Activated naive CD4-positive, alpha-beta T cell treated with anti-CD3 and anti-CD28 coated beads, Interleukin-2, amount 10 ng/mL, durations not matched to agents 7 days and 5 days (primary cell): ENCODE data around the gene ST3GAL4.
"Not testable (repeated sequence)": the region's sequence is repeated elsewhere in the genome, so short reads cannot be mapped to it uniquely, and the experiment has no call there.

Experiments used
- CTCF ChIA-PET: fragments of 350-600 bp; sonication (Branson Sonifier 250); formaldehyde crosslinking; loops from one replicate; lab custom pipeline; 2021; ENCODE audit warnings: antibody characterized with exemption; lab: Charles Lee
- DNase-seq: peaks from one replicate; pipeline ENCODE4 v3.0.0-alpha.2; 2020
- H3K27ac Mint-ChIP-seq: one replicate; pipeline ENCODE4 v1.8.0; 2021; ENCODE audit warnings: mild to moderate bottlenecking, moderate library complexity, mixed read lengths
- H3K27me3 Mint-ChIP-seq: one replicate; pipeline ENCODE4 v1.8.0; 2021; ENCODE audit warnings: mild to moderate bottlenecking, mixed read lengths
- H3K36me3 Mint-ChIP-seq: one replicate; pipeline ENCODE4 v1.8.0; 2021; ENCODE audit warnings: mixed read lengths
- H3K4me1 Mint-ChIP-seq: one replicate; pipeline ENCODE4 v1.8.0; 2021; ENCODE audit warnings: mixed read lengths
- H3K4me3 Mint-ChIP-seq: one replicate; pipeline ENCODE4 v1.8.0; 2021; ENCODE audit warnings: mild to moderate bottlenecking, moderate library complexity, mixed read lengths
- H3K9me3 Mint-ChIP-seq: one replicate; pipeline ENCODE4 v1.8.0; 2021; ENCODE audit warnings: mixed read lengths

The ST3GAL4 gene

DNA sequence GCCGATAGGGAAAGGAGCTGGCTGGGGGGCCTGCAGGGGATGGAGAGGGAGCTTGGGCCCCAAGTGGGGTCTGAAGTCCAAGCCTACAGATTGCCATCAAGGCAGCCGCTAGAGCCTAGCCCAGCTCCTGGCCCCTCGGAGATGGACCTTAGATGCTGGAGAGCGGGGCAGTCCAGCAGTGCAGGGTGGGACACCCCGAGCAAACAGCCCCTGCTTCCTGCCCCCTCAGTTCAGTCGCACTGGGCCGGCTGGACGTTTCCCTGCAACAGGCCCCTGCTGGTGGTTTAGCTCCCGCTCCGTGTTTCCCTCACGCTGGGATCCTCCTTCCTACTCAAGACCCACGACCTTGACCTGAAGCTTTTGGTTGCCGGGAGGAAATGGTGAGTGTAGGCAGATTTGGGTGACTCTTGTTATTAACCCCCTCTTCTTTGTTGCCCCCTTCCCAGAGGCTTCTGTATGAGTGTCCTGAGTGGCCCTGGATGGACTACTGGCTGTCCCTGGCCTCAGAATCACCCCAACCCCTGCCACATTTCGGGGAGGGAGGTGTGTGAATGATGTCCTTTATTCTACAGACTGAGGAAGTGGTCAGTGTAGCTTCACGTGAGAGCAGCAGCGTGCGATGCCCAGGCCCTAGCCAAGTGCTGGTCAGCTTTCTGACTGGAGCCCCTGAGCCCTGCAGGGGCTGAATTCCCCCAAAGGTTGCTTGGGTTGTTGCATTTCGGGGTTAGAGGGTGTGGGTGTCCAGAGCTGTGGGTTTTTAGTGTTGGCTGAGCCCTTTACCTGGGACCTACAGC is 2.7 kb downstream of the ST3GAL4 start:
- H3K9me3 Mint-ChIP-seq = no peaks in the 10 kb centered on the region
- H3K36me3 Mint-ChIP-seq = peaks cover 1% of the 10 kb centered on the region
- H3K4me3 Mint-ChIP-seq = no peak overlapping the region
- H3K4me1 Mint-ChIP-seq = peaks cover 27% of the 10 kb centered on the region
- no peak for DNase-seq
- CTCF ChIA-PET = interaction anchor here (1.2 to 4.3 kb wide), 3 partner anchors 10 to 47 kb away, joined by 3 to 25 read pairs (median 4); no protein-coding TSS in a partner anchor
- H3K27me3 Mint-ChIP-seq = no peaks in the 10 kb centered on the region
- H3K27ac Mint-ChIP-seq = no peak overlapping the region

DNA sequence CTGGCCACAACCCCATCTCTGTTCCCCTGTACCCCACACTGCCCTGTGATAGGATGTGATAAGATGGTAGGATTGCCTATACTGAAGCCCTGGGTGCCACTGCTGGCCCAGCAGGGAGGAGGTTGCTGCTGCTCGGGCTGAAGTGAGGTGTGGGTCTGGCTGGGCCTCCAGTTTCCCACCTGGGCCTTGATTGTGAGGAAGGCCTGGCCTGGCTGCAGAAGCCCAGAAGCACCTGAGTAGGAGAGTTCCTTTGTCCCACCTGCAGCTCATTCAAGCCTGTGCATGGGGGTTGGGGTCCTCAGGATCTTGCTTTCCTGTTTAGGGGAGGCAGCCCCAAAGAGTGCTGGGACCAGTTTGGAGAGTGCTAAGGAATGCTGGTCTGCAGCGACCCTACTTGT is 3.3 kb downstream of the ST3GAL4 start:
- Mint-ChIP-seq H3K9me3 (no peaks in the 10 kb centered on the region), H3K27me3 (no peaks in the 10 kb centered on the region), H3K36me3 (peaks cover 1% of the 10 kb centered on the region), H3K4me1 (peaks cover 21% of the 10 kb centered on the region), H3K4me3 (no peak overlapping the region), H3K27ac (no peak overlapping the region)
- DNase-seq = no peak
- CTCF ChIA-PET = interaction anchor here (3.7 kb wide), 1 partner anchor 48 kb away, joined by 13 read pairs; no protein-coding TSS in a partner anchor

DNA sequence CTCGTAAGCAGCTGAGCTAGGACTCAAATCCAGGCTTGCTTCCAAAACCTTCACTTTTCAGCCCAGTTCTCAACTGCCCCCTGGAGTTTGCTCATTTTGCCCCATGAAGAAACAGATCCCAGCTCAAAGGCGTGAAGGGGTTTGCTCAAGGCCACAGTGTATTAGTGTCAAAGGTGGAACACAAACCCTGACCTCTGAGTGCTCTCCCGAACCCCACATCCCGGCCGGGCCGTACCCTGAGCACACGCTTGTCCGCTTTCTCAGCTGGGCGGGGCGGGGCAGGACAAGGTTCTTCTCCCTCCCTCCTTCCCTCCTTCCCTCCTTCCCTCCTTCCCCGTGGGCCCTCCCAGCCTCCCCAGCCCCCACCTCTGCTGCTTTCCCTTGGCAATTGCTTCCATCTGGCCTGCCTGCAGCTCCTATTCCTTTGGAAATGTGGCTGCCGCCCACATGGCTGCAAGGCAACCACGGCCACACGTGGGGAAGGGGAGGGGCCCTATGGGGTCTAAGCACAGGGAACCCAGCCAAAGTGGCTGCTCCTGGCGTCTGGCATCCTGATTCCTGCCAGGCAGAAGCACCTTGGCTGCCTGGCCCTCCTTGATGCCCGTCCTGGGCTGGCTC is 4.1 kb downstream of the ST3GAL4 start:
- H3K4me3 Mint-ChIP-seq = no peak overlapping the region
- no peaks in the 10 kb centered on the region for H3K27me3 Mint-ChIP-seq
- CTCF ChIA-PET = interaction anchor here (3.7 kb wide), 1 partner anchor 49 kb away, joined by 13 read pairs; no protein-coding TSS in a partner anchor
- no peaks in the 10 kb centered on the region for H3K9me3 Mint-ChIP-seq
- no peak overlapping the region for H3K27ac Mint-ChIP-seq
- DNase-seq = no peak
- peaks cover 1% of the 10 kb centered on the region for H3K36me3 Mint-ChIP-seq
- peaks cover 15% of the 10 kb centered on the region for H3K4me1 Mint-ChIP-seq

DNA sequence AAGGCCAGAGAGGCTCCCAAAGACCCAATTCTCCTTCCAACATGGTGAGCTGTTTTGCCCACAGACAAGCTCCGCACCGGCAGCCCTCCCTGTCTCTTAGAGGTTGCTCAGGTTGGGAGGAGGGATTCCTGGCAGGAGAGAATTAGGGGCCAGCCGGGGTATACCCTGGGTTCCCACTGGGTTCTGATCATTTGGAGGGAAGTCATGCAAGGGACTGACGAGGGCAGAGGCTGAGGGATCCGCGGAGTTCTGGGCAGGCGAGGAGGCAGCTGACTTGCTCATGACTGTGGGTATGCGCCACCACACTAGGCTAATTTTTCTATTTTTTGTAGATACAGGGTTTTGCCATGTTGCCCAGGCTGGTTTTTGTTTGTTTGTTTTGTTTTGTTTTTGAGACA is 4.6 kb downstream of the ST3GAL4 start:
- Mint-ChIP-seq H3K27ac (no peak overlapping the region), H3K4me1 (peaks cover 10% of the 10 kb centered on the region), H3K9me3 (no peaks in the 10 kb centered on the region), H3K4me3 (no peak overlapping the region), H3K36me3 (no peaks in the 10 kb centered on the region), H3K27me3 (no peaks in the 10 kb centered on the region)
- CTCF ChIA-PET = interaction anchor here (3.7 kb wide), 1 partner anchor 49 kb away, joined by 13 read pairs; no protein-coding TSS in a partner anchor
- no peak for DNase-seq

DNA sequence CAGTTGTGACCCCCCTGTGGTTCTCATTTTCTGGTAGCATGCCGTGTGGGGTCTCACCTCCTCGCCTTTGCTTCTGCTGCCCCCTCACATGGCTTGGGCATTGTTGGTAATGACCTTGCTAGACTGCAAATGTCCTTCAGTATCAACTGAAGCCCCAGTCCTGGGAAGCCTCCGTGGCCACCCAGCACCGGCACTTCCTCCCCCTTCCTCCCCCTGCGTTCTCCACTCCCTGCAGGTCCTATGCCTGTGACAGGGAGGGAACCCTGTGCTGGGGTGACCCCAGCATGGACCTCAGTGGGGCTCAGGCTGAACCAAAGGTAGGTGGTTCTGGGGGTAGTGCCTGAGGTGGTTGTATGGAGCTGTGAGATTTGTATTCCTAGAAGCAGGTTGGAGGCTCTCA is 5.9 kb downstream of the ST3GAL4 start:
- no peak overlapping the region for H3K27ac Mint-ChIP-seq

DNA sequence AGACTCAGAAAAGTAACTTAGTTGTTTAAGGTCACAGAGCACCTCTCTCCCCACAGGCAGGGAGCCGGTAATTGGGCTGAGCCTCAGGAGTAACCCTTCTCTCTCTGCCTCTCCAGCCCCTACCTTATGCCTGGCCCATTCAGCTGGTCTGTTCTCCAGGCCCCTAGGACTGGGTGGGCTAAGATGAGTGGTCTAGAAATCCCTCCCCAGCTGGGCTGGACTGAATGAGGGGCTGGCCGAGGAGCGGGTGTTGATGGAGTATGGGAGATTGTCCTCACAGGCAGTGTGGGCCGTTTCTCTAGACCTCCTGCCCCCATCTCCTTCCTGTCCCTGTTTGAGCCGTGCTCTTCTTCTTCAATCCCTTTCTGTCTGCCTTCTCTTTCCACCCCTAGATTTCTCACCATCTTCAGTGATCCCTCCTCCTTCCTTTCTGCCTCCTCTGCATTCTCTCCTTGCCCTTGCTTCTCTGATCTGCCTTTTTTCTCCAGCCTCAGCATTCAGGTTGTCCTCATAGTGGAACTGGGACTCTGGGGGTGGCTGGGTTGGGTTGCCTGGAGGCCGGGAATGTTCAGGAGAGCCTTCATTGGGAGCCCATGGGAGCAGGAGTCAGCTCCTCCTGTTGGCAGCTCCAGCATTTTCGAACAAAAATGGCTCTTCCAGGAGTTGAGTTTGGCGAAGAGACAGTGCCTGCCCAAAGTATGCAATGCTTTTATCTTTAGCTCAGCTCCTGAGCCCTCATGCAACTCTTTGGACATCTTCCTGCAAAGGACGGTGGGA is 7.6 kb downstream of the ST3GAL4 start:
- Mint-ChIP-seq H3K4me3 (no peak overlapping the region), H3K4me1 (no peaks in the 10 kb centered on the region), H3K27me3 (no peaks in the 10 kb centered on the region), H3K36me3 (no peaks in the 10 kb centered on the region), H3K9me3 (no peaks in the 10 kb centered on the region), H3K27ac (no peak overlapping the region)
- CTCF ChIA-PET = interaction anchor here (0.6 to 1.0 kb wide), 2 partner anchors 52 to 1061 kb away, joined by 3 read pairs; no protein-coding TSS in a partner anchor
- no peak for DNase-seq

More for the DNA sequence above, 5.9 kb downstream of the ST3GAL4 start:
- no peak for DNase-seq
- Mint-ChIP-seq H3K36me3 (no peaks in the 10 kb centered on the region), H3K9me3 (no peaks in the 10 kb centered on the region), H3K27me3 (no peaks in the 10 kb centered on the region), H3K4me1 (peaks cover 5% of the 10 kb centered on the region), H3K4me3 (no peak overlapping the region)
- CTCF ChIA-PET = interaction anchor here (3.7 kb wide), 1 partner anchor 51 kb away, joined by 13 read pairs; no protein-coding TSS in a partner anchor

DNA sequence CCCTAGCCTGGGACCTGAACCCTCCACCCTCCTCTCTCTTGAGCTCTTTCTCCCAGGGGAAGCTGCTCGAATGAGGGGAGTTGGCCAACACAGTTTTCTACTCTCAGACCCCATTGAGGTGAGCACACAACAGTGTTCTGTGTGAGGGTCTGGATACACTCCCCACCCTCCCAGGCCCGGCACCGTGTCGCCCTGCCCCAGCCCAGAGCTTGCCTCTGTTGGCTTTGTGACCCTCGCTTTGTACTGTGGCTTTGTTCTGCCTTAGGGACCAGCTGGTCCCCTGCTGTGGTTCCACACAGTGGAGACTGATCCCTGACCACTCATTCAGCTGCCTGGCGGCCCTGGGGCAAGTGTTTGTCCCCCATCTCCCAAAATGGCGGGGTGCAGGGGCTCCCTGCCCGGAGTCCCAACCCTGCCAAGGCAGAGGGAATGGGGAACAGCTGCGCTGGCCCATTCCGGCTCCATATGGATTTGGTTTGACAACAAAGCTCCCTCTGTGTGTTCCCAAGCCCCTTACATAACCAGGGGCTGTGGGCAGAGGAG is 8.3 kb downstream of the ST3GAL4 start:
- Mint-ChIP-seq H3K27me3 (no peaks in the 10 kb centered on the region), H3K4me3 (no peak overlapping the region), H3K36me3 (no peaks in the 10 kb centered on the region), H3K27ac (no peak overlapping the region), H3K9me3 (no peaks in the 10 kb centered on the region), H3K4me1 (peaks cover 4% of the 10 kb centered on the region)
- no peak for DNase-seq
- CTCF ChIA-PET = interaction anchor here (0.6 to 1.0 kb wide), 2 partner anchors 53 to 1060 kb away, joined by 3 read pairs; no protein-coding TSS in a partner anchor

DNA sequence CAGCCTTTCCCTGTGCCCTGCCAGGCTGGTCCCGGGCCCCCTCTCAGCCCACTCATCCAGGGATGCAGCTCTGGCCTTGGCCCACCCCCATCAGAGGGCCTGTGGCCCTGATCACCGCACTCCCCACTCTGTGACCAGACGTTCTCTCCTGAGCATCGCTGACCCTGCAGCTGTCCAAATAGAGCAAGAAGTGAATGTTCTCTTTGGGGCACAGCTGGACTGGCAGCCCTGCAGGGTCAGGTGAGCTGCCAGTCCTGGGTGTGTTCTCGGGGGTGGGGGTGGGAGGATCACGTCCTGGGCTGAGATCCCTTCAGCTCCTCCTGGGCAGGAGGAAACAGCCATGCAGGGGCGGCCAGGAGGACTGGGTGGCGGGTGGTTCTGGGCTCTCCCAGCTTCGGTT is 9.2 kb downstream of the ST3GAL4 start:
- CTCF ChIA-PET, DNase-seq, H3K4me1 Mint-ChIP-seq, H3K36me3 Mint-ChIP-seq, H3K27ac Mint-ChIP-seq, H3K4me3 Mint-ChIP-seq, H3K9me3 Mint-ChIP-seq, H3K27me3 Mint-ChIP-seq: not testable (repeated sequence)

DNA sequence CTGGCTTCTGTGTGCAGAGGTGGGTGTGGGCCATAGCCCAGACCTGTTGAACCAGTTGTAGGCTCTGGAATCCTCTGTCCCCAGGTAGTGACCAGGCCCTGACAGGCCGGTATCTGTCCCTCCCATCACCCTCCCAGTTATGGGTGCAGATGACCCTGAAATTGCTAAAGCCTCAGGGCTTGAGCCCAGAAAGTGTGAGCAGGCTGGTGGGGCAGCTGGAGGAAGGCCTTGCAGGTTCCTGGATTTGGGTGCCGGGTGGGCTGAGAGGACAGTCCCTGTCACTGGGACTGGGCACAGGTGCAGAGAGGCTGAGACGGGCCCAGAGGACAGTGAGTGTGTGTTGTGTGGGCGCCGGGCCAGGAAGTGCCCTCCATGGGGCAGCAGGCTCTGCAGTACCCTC is 10.0 kb downstream of the ST3GAL4 start:
- DNase-seq, H3K27me3 Mint-ChIP-seq, H3K27ac Mint-ChIP-seq, CTCF ChIA-PET, H3K4me1 Mint-ChIP-seq, H3K9me3 Mint-ChIP-seq, H3K4me3 Mint-ChIP-seq, H3K36me3 Mint-ChIP-seq: not testable (repeated sequence)

DNA sequence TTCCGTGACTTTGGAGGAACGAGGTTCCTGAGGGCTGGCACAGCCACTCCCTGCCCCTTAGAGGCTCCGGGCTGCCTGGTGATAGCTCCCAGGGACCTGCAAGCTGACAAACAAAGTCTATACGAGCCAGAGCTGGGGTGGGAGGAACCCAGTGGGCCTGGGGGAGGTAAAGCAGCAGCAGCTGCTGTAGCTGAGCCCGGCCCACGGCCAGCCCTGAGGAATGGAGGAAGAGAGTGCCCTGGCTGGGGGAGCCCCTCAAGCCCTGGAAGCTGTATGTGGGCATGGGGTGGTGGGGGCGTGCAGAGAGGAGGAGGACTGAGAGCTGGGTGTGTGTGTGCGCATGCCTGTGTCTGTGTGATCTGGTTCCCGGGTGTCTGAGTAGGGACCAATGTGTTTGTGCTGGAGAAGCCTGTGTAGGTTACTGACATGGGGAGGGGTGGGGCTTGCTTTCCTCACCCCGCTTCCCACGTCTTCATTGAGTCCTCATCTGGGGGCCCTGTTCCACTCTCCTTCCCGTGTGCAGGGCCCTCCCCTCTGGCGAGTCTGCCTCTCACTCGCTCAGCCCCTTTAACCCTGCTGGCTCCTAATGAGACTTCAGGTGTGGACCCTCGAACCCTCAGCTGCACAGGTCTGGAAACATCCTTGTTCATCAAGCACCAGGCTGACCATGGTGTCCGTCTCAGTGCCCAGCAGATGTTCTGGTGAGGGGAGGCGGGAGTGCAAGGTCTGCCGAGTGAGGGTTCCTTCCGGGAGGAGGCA is 10.8 kb downstream of the ST3GAL4 start:
- Mint-ChIP-seq H3K36me3 (no peaks in the 10 kb centered on the region), H3K4me1 (peaks cover 9% of the 10 kb centered on the region)
- CTCF ChIA-PET = no interaction called here

DNA sequence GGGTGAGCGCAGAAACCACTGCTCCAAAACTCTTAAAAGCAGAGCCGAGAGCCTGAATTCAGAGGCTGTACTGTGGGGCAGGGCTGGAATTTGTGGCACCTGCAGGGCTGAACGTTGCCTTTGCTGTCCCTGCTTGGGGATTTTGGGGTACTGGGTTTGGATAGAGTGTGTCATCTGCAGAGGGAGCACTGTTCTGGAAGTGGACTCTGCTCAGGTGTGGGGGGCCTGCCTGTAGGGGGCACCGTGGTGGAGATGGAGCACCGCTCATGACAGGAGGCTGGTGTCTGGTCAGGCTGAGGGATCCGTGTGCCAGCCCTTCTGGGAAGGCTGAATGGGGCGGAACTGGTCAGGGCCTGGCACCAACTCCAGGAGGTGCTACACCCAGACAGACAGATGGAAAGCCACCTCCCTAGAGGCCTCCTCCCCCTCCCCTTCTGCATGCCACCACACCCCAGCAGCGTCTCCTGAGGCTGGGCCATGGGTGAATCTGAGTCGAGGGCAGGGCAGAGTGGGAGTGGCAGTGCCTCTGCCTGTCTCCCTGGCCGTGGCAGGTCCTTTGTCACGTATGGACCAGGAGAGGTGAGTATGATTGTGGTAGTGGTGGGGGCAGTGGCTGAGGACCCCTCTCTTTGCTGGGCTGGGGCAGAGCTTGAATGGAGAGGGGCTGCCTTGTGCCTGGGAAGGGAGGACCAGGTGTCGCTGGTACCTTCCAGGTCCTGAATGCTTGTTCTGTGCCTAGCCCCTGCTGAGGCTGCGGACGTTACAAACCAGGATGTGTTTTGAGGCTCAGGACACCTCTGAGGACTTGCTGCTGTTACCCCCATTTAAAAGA is 11.6 kb downstream of the ST3GAL4 start:
- not testable (repeated sequence) for H3K27me3 Mint-ChIP-seq, H3K27ac Mint-ChIP-seq, DNase-seq, H3K36me3 Mint-ChIP-seq, H3K4me3 Mint-ChIP-seq, H3K9me3 Mint-ChIP-seq, H3K4me1 Mint-ChIP-seq
- CTCF ChIA-PET = interaction anchor here (0.9 kb wide), 1 partner anchor 9 kb away, joined by 3 read pairs; no protein-coding TSS in a partner anchor

More for the DNA sequence above, 10.8 kb downstream of the ST3GAL4 start:
- no peak overlapping the region for H3K27ac Mint-ChIP-seq
- H3K4me3 Mint-ChIP-seq = no peak overlapping the region
- H3K9me3 Mint-ChIP-seq = no peaks in the 10 kb centered on the region
- DNase-seq = no peak
- no peaks in the 10 kb centered on the region for H3K27me3 Mint-ChIP-seq

DNA sequence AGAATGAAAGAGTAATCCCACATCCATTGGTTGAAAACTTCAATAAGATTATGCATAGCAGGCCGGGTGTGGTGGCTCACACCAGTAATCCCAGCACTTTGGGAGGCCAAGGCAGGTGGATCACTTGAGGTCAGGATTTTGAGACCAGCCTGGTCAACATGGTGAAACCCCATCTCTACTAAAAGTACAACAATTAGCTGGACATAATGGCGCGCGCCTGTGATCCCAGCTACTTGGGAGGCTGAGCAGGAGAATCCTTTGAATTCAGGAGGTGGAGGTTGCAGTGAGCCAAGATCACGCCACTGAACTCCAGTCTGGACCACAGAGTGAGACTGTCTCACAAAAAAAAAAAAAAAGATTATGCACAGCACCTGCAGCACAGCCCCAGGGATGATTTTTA is 12.3 kb downstream of the ST3GAL4 start:
- DNase-seq, H3K27me3 Mint-ChIP-seq, H3K4me1 Mint-ChIP-seq, H3K27ac Mint-ChIP-seq, H3K4me3 Mint-ChIP-seq, H3K9me3 Mint-ChIP-seq, H3K36me3 Mint-ChIP-seq: not testable (repeated sequence)
- CTCF ChIA-PET = interaction anchor here (0.6 to 0.9 kb wide), 2 partner anchors 10 to 62 kb away, joined by 3 read pairs; no protein-coding TSS in a partner anchor
